Prostate gland (tissue), 2 donors: ENCODE data around the gene WNT11. TPM values are rescaled to one million over a fixed set of nuclear protein-coding genes. Genes with fewer than 3 reads are reported as not detected.

Experiments
- DNase-seq: peaks from one replicate; pipeline ENCODE4 v3.0.0-alpha.2; 2019; ENCODE audit warnings: low spot score
- H3K27ac ChIP-seq, 2 donors: fragments of 200-600 bp; sonication (generic); 2 replicates each; pipeline ENCODE4 v1.5.1; 2017 to 2019
- H3K27me3 ChIP-seq: fragments of 200-600 bp; sonication (generic); replicated peaks from 2 replicates; pipeline ENCODE4 v1.5.1; 2019; ENCODE audit not compliant: insufficient read depth
- H3K36me3 ChIP-seq, 2 donors: fragments of 200-600 bp; sonication (generic); 1 replicate in 1 of 2; 2 replicates in 1 of 2; pipeline versions ENCODE4 v1.5.1 to v1.8.1; 2017 to 2019
- H3K4me1 ChIP-seq: fragments of 200-600 bp; sonication (generic); replicated peaks from 2 replicates; pipeline ENCODE4 v1.5.1; 2019
- H3K4me3 ChIP-seq, 2 donors: fragments of 200-600 bp; sonication (generic); 2 replicates each; pipeline ENCODE4 v1.5.1; 2017 to 2019
- H3K9me3 ChIP-seq: fragments of 200-600 bp; sonication (generic); 2 replicates; pipeline ENCODE4 v1.5.1; 2017
- POLR2A ChIP-seq: fragments of 450-650 bp; IDR thresholded peaks from one replicate; pipeline ENCODE4 v1.6.1; 2016; ENCODE audit warnings: antibody characterized with exemption, mild to moderate bottlenecking
- POLR2AphosphoS5 ChIP-seq: sonication (generic); formaldehyde crosslinking; IDR thresholded peaks from one replicate; pipeline ENCODE4 v1.6.1; 2017; ENCODE audit warnings: antibody characterized with exemption
- WGBS: methylation state at CpG from one replicate; pipeline ENCODE4 v1.1.5; 2018; 5-methylcytosine and 5-hydroxymethylcytosine counted together
- intact Hi-C: fragments of 100-400 bp; cut with DNase I; formaldehyde crosslinking; loops from one replicate; pipeline ENCODE4 v1.14.2; 2022
- total RNA-seq, 2 donors: library from RNA; depleted of rRNA; stranded (reverse); fragments of >200 nt; gene quantifications; one replicate each; pipeline ENCODE4 v1.1.0, GENCODE V29; 2016
- TF ChIP-seq, protein P1 (sequence below), 4 experiments: fragments of 200-600 bp in 2 of 4; fragments of 450-650 bp in 2 of 4; sonication (generic) in 2 of 4; IDR thresholded peaks; 1 replicate in 3 of 4; 2 replicates in 1 of 4; pipeline ENCODE4 v1.5.1; 2016 to 2019; ENCODE audit warnings: antibody characterized with exemption in 4 of 4, mild to moderate bottlenecking in 2 of 4, moderate library complexity in 2 of 4

Gene WNT11
- total RNA-seq, 2 donors from 2014 or later: 4.1 to 9.3 TPM

DNA sequence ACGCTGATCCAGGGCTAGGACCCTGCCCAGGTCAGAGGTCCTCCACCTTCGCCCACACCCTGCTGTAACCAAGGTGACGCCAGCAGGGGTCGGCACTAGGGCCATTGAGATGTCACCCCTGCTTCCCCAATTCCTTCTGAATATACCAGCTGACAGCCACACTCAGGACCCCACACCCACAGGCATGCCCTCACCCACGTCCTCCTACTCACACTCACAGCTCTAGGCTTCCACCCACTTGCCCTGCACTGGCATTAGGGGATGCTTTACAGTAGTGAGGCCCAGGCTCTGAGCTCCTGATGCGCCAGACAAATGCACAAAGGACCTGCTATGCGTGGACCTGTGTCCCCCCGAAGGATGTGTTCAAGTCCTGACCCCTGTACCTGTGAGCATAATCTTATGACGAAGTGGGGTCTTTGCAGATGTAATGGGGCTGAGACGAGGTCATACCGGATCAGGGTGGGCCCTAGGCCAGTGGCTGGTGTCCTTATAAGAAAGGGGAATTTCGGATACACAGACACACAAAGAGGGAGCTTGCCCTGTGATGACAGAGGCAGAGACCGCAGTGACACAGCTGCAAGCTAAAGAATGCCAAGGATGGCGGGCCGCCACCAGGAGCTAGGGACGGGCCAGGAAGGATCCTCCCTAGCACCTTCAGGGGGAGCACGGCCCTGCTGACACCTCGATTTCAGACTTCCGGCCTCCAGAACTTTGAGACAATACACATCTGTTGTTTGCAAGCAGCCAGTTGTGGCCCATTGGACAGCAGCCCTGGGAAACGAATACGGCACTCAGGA, 11.2 kb downstream of the WNT11 start:
- TF ChIP-seq, protein P1, sequence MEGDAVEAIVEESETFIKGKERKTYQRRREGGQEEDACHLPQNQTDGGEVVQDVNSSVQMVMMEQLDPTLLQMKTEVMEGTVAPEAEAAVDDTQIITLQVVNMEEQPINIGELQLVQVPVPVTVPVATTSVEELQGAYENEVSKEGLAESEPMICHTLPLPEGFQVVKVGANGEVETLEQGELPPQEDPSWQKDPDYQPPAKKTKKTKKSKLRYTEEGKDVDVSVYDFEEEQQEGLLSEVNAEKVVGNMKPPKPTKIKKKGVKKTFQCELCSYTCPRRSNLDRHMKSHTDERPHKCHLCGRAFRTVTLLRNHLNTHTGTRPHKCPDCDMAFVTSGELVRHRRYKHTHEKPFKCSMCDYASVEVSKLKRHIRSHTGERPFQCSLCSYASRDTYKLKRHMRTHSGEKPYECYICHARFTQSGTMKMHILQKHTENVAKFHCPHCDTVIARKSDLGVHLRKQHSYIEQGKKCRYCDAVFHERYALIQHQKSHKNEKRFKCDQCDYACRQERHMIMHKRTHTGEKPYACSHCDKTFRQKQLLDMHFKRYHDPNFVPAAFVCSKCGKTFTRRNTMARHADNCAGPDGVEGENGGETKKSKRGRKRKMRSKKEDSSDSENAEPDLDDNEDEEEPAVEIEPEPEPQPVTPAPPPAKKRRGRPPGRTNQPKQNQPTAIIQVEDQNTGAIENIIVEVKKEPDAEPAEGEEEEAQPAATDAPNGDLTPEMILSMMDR (IDR thresholded peaks at IDR 0.05): no peak
- no peak for TF ChIP-seq POLR2AphosphoS5
- no peak for TF ChIP-seq POLR2A
- no peak for DNase-seq
- intact Hi-C loops: no loop called here

DNA sequence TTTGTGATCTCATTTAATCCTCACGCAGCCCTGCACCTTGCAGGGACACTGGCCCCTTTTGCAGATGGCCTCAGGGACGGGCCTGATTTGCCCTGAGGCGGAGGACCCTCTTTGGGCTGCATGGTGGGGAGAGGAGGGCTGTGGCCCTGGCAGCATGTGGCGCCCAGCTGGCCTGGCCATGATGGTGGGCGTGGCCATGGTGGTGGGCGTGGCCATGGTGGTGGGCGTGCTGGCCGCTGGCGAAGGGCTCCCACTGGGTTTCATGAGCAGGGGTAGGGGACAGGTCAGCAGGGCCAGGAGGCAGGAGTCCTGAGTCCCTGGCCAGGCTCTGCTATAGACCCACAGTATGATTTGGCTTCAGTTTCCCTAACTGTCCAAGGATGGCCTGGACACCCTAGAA, 13.1 kb downstream of the WNT11 start:
- H3K36me3 ChIP-seq: no peaks in the 10 kb centered on the region
- H3K4me3 ChIP-seq: no peak overlapping the region
- no peak for DNase-seq
- no peaks in the 10 kb centered on the region for H3K27me3 ChIP-seq
- H3K9me3 ChIP-seq: no peaks in the 10 kb centered on the region
- H3K27ac ChIP-seq: no peak overlapping the region
- TF ChIP-seq POLR2AphosphoS5 (no peak), POLR2A (no peak)
- TF ChIP-seq, protein P1 (IDR thresholded peaks at IDR 0.05): no peak
- 85% methylated on average over 9 of the region's 9 CpGs for WGBS
- intact Hi-C loops: no loop called here
- H3K4me1 ChIP-seq: no peaks in the 10 kb centered on the region

More for the DNA sequence above, 11.2 kb downstream of the WNT11 start:
- Histone ChIP-seq H3K27ac (no peak overlapping the region), H3K9me3 (no peaks in the 10 kb centered on the region), H3K27me3 (no peaks in the 10 kb centered on the region), H3K4me1 (no peaks in the 10 kb centered on the region), H3K4me3 (no peak overlapping the region), H3K36me3 (no peaks in the 10 kb centered on the region)
- 80% methylated on average over 20 of the region's 21 CpGs for WGBS

DNA sequence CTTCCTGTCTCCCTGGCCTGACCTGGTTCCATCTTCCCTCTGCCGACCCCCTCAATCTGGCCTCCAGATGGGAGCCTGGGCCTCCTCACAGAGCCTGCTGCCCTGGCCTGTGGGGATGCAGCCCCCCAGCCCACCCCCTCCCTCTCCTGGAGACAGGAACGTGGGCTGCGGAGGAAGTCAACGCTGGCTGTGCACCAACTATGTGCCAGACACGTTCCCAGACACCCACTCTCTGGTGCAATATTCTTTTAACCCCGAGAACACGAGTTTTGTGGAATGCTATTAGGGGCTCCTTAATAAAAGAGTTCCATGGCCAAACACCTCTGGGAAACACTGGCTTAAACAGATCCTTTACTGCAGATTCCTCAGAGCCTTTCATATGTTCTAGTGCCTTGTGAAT, 15.9 kb downstream of the WNT11 start:
- Histone ChIP-seq H3K9me3 (no peaks in the 10 kb centered on the region), H3K4me3 (no peak overlapping the region), H3K4me1 (no peaks in the 10 kb centered on the region), H3K27me3 (no peaks in the 10 kb centered on the region), H3K27ac (no peak overlapping the region), H3K36me3 (no peaks in the 10 kb centered on the region)
- WGBS: 21% methylated on average over 7 of the region's 7 CpGs
- no peak for DNase-seq
- TF ChIP-seq, protein P1 (IDR thresholded peaks at IDR 0.05): no peak
- TF ChIP-seq POLR2AphosphoS5: no peak
- TF ChIP-seq POLR2A: no peak
- intact Hi-C loops: no loop called here

DNA sequence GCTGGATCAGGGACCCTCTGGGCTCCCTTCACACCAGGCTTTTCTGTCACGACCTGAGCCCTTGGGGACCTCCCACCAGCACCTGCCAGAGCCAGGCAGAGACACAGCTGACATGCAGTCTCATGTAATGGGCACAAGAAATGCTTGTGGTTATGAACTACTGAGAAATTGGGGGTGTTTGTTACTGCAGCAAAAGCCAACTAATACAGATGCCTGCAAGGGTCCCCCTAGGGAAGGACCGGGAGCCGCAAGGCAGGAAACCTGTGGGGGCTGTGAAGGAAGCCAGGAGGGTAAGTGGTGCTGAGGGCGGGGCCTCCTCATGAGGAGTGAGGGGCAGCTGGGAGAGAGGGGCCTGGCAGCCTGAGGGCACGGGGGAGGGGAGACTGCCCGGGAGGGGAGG, 16.6 kb downstream of the WNT11 start:
- H3K4me1 ChIP-seq: no peaks in the 10 kb centered on the region
- intact Hi-C loops: no loop called here
- TF ChIP-seq POLR2AphosphoS5: no peak
- TF ChIP-seq, protein P1 (IDR thresholded peaks at IDR 0.05): no peak
- TF ChIP-seq POLR2A: no peak
- no peak for DNase-seq
- 83% methylated on average over 6 of the region's 6 CpGs for WGBS
- H3K9me3 ChIP-seq: no peaks in the 10 kb centered on the region
- no peak overlapping the region for H3K27ac ChIP-seq
- H3K36me3 ChIP-seq: no peaks in the 10 kb centered on the region
- H3K27me3 ChIP-seq: no peaks in the 10 kb centered on the region
- no peak overlapping the region for H3K4me3 ChIP-seq

DNA sequence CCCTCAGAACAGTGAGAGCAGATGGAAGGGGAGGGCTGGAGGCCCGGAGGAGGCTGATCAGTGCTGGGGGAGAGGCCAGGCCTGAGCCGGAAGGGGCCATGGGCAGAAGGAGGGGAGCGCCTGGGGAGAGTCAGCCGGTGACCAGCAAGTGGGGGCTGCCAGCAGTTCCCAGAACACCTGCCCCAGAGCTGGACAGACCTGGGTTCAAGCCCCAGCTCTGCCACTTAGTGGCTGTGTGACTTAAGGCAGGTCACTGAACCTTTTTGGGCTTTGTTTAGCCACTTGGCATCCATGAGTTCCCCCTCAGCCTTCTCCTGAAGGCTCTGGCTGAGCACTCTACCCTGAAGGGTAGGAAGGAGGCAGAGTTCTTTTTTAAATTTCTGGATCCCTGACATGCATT, 17.4 kb downstream of the WNT11 start:
- WGBS: 87% methylated on average over 4 of the region's 4 CpGs
- Histone ChIP-seq H3K9me3 (no peaks in the 10 kb centered on the region), H3K4me3 (no peak overlapping the region), H3K36me3 (no peaks in the 10 kb centered on the region), H3K4me1 (no peaks in the 10 kb centered on the region), H3K27me3 (no peaks in the 10 kb centered on the region), H3K27ac (no peak overlapping the region)
- TF ChIP-seq POLR2A: no peak
- no peak for TF ChIP-seq POLR2AphosphoS5
- TF ChIP-seq, protein P1 (IDR thresholded peaks at IDR 0.05): no peak
- intact Hi-C loops: no loop called here
- DNase-seq: no peak
